NCI-H748 treated with DMSO at 0.1 percent for 48 hours (cell line): ENCODE measurements around the gene GPC6.

ENCODE experiments used
- DNase-seq: peaks from one replicate; lab custom pipeline; 2025; lab: John Stamatoyannopoulos, UW

GPC6 gene

DNA sequence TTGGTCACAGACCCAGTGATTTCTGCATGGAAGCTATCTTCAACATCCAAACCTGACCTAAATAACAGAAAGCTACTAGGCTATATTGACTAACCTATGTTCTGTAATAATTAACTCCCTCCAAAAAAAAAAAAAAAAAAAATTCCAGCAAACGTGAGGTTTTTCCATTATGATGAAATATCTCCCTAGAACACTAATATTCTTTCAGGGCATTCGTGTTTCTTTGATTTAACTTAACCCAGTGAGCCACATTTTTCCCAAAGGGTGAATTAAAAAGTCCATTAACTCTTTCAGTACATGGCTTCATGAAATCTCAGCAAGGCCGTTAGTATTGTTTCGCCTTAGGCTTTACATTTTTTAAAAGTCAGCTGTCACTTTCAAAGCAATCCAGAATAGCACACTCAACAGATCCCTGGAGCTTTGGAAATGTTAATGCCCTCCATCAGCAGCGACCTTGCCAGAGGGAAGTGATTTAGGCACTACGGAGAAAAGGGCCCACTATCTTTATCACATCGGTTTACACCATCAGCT, 1077.1 kb downstream of the GPC6 start:
- no peak for DNase-seq

DNA sequence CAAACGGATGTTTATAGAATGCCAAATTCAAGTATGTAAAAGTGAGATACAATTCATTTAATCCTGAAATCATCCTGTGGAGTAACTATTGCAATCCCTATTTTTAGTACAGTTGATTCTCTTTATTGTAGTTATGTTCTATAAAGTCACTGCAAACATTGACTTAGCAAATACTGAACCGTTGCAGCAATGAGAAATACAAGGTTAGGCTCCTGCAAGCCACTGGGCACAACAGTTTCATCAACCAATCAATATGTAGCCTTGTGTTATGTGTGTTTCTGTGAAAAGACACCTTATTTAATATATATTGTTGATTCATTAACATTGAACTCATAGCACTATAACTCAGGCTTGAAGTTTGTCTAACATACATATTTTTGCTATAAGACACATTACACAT, 1078.4 kb downstream of the GPC6 start:
- DNase-seq: no peak

- DNase-seq: no peak
Measured at GRCh38 chr13:94305463-94305862, 1078.9 kb downstream of the GPC6 start.

DNA sequence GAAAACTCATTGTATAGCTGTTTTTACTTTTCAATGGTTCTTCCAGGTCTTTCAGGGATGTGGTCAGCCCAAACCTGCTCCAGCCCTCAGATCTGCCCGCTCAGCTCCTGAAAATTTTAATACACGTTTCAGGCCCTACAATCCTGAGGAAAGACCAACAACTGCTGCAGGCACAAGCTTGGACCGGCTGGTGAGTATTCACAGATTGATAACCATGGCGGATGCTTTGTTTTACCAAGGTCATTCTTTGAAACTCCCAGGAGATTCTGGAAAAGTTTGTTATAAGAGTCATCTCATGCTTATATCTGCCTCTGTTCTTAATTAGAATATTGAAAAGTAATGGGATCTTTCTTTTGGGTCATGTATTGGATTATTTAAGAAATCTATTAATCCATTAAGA, 1079.3 kb downstream of the GPC6 start:
- DNase-seq: no peak

- no peak for DNase-seq
Measured at GRCh38 chr13:94308832-94309231, 1082.2 kb downstream of the GPC6 start.

GRCh38 chr13:94309576-94309975, 1083.0 kb downstream of the GPC6 start:
- DNase-seq: no peak

GRCh38 chr13:94309997-94310855, 1083.6 kb downstream of the GPC6 start:
- DNase-seq: no peak

DNA sequence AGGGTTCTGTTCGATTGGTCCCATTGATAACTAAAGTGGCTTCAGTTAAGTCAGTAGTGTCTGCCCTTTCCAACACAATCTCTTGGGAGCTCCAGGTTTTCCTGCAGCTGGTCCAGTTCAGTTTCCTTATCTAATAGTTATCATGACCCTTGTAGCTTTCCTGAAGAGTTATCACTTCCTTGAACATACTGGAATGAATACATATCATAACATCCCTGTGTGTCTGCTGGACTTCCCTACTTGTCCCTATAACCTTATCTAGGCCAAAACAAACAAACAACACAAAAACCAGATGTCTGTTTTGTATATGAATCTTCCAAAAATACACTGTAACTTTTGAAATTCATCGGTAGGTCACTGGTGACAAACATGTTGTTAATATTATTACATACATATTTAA, 1085.3 kb downstream of the GPC6 start:
- DNase-seq: no peak

DNA sequence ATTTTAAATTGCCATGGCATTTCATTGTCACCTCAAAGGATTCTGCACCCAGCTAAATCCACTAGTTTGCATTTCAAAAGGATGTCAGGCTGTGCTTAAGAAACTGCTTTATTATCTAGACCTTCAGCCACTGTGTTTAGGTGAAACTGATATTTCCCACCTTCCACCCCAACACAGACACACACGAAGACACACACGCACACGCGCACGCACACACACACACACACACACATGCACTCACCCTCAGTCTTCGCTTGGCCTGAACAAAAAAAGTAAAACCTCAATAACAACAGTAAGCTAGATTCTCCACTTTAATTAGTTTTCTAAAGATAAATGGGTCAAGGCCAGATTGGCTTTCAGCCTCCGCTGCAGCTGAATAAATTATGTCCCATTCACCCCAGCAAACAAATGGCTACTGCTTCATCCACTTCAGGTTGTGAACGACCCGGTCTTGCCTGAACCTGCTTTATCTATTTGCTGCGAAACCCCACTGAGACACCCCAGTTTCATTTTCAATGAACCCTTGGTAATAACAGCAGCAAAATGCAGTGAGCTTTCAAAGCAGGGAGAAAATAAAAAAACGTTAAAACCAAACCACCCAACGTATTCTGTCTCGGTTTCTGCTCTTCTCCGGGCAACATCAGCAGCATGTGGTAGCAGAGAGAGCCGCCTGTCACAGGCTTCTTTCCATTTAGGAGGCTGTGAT, 1086.1 kb downstream of the GPC6 start:
- peak; percentile 81 for DNase-seq

GRCh38 chr13:94313321-94313910, 1086.8 kb downstream of the GPC6 start:
- peak; percentile 12 for DNase-seq

- no peak for DNase-seq
Measured at GRCh38 chr13:94313926-94314325, 1087.3 kb downstream of the GPC6 start.

- DNase-seq: no peak
Measured at GRCh38 chr13:94315188-94315587, 1088.6 kb downstream of the GPC6 start.

DNA sequence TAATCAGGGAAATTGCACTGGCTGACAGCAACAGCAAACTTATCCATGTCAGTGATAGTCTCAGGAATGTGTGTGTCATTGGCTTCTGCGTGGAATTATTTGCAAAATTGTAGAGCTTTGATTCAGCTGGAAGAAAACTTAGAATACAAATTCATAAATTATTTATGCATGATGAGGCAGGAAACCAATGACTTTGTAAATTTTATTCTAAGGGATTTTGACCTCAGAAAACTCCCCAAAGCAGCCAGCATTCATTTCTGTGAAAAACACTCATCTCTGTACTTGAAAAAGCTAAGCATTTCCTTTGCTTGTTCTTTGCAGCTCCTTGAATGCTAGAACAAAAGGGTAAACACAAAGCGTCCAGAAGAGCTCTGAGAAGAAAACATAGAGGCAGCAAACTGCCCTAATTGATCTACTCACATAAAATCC, 1090.5 kb downstream of the GPC6 start:
- no peak for DNase-seq

GRCh38 chr13:94318418-94318817, 1091.8 kb downstream of the GPC6 start:
- DNase-seq: no peak

- DNase-seq: no peak
Measured at GRCh38 chr13:94319501-94319900, 1092.9 kb downstream of the GPC6 start.

DNA sequence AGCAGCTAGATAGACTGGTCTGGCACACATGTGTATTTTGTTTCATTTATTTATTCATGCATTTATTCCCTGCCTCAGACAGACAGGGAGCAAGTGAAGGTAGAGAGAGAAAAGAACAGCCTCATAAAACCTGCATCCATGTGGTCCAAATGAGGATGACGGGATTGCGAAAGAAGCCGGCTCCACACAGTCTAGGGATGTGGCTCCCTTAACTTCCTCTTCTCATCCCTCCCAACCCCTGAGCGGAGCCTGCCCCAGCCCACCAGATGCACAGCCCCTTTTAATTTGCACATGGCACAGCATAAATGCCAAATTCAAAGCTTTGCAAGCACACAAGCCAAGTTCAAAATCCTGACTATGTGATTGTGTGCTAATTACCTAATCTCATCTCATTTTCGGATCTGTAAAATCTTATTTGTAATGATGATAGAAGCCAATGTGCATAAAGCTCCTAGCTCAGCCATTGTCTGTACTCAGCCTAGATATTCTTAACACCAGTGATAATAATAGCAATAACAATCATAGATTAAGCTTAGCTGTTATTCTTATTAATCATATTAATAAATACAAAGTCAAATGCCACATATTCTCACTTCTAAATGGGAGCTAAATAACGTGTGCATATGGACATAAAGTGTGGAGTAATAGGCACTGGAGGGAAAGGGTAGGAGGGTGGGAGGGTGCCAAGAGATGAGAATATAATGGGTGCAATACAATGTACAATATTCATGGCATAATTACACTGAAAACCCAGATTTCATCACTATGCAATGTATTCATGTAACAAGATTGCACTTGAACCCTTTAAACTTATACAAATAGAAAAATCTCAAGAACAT, 1096.5 kb downstream of the GPC6 start:
- no peak for DNase-seq

DNA sequence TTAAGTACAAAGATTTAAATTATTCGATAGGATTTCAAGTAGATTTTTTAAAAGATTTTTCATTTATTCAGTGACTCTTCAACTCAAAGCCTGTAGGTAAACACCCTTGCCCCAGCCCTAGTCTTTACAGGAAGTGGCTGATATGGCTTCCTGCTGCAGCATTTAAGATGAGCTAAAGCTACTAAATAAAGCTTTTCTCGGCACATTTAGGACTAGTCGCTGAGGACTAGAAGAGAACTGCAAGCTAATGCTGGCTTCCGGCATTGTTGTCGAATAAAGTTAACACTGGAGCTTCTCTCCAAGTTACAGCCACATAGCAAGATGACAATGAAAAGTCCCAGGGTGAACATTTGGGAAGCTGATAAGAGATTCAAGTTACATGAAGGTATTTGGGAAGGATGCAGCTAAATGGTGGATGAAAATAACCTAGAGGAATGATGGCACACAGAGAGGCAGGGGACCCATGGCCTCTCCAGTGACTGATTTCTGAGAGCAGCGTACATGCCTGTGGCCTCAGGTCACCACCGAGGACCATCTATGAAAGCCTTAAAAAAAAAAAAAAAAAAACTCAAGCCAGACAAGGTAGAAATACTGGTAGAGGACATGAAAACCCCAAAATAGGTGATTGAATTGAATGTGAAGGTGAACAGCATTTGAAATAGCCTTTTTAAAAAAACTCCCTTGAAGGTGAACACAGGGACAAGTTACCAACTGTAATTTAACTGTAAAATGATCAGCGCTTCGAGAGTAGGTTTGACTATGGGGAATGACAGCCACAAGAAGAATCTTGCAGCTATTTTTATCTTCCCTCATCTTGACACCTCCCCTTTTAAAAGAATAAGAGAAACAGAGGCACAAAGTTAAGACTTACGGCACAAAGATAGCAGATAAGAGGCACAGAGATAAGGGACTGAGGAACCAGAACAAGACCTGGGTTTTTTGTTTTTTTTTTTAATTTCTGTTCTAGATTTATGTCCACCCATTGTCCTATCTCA, 1097.5 kb downstream of the GPC6 start:
- DNase-seq: no peak

GRCh38 chr13:94324767-94325540, 1098.3 kb downstream of the GPC6 start:
- no peak for DNase-seq

DNA sequence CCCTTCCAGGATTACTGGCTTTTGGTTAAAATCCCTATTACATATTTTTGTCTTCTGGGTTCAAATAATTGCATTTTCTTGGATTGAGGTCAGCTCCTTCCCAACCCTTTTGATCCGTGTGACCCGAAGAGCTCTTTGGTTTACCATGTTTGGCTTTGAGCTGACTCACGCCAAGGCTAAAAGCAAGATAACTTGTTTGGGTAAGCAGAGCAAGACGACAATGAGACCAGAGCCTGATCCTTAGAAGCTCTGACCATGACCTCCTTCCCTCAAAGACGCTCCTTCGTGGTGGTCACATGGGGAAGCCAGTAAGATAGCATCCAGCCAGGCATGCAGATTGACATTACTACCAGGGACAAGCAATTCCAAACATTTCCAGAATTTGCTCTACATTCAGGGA, 1099.0 kb downstream of the GPC6 start:
- DNase-seq: no peak

- no peak for DNase-seq
Measured at GRCh38 chr13:94327318-94327717, 1100.7 kb downstream of the GPC6 start.
